IPS-NIHi7 (cell line): ENCODE data around the gene TMEM212.
A peak's percentile ranks its signal among the peaks of the same experiment; 100 is the strongest.

Experiments
- DNase-seq: peaks from one replicate; pipeline ENCODE4 v3.0.0; 2012; ENCODE audit warnings: mixed read lengths; ENCODE audit errors: extremely low spot score

TMEM212 gene

DNA sequence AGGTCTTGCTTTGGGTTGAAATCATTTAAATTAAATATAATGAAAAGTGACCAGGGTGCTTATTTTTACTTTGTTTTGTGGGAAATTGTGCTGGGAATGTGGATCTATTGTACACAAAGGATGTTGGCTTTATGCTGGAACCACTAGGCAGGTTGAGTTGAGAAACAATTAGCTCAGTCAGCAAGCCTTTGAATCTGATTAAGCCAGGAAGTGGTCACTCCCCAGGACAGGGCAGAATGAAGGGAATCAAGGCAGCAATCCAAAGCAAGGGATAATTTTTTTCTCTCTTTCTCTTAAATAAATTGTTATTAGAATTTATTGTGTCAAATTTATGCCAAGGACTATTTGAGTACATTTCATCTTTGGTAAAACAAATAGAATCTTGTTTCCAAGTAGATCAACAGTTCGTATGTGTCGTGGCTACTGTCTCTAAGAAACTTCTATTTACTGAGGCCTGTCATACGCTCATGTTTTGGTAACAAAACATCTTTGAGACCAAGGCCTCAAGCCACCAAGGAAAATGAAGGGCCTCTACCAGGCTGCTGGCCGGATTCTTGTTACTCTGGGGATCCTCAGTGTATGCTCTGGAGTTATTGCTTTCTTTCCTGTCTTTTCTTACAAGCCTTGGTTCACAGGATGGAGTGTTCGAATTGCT lies at the start of gene TMEM212:
TSS of gene TMEM212 (plus strand) at position 486 of the 655 bp plus-strand sequence. CDS start at position 521, 35 bp downstream.
- DNase-seq, result no peak

GRCh38 chr3:171796625-171797264 lies 46.4 kb upstream of the TMEM212 start:
- DNase-seq, result no peak

DNA sequence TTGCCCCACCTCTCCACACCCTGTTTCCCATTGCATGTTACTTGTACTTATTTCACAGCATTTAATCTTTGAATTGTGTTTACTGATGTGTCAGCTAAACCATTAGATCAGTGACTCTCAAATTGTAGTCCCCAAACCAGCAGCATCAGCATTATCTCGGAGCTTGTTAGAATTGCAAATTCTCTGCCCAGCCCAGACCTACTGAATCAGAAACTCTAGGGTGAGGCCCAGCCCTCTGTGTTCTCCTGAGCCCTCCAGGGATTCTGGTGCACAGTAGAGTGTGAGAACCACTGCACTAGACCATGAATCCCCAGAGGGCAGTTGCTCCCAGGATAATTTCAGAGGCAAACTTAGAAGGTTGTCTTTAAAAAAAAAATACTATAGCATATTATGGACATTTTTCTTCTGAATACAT lies 45.9 kb upstream of the TMEM212 start:
- DNase-seq, result no peak

- DNase-seq, result no peak
Observed at GRCh38 chr3:171797873-171798272, 45.3 kb upstream of the TMEM212 start.

- DNase-seq, result no peak
Observed at GRCh38 chr3:171799501-171799900, 43.6 kb upstream of the TMEM212 start.

GRCh38 chr3:171801738-171802589 lies 41.2 kb upstream of the TMEM212 start:
- DNase-seq, result no peak

DNA sequence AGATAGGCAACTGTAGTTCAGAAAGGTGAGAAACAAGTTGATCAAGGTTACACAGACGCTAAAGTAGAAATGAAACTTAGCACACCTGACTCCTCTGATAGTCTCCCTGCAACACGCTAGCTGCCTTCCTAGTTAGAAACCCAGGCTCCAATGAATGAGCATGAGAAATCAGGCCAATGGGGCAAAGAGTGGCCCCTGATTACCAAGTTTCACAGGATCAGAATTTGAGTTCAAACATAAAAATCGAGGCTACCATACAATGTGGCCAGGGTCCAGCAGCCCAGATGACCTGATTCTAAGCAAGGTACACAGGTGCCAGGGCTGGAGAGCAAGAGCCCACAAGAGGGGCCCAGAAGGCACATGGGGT lies 40.6 kb upstream of the TMEM212 start:
- DNase-seq, result no peak

DNA sequence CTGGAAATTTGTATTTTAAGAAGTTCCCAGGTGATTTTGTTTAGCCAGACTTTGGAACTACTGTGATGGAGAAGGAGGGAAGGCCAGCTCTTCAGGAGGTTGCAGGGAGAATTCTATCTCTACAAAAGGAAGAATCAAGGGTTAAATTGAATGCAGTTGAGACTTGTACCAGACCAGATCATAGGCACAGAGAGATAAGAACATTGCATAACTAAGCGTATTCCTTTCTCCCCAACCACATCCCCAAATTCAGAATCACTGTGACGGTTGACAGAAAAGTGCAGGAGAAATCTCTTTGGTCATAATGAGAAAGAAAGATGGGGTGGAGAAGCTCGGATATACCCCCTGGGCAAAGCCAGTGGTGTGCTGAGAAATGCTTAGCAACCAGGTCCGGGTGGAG lies 40.1 kb upstream of the TMEM212 start:
- DNase-seq, result no peak

DNA sequence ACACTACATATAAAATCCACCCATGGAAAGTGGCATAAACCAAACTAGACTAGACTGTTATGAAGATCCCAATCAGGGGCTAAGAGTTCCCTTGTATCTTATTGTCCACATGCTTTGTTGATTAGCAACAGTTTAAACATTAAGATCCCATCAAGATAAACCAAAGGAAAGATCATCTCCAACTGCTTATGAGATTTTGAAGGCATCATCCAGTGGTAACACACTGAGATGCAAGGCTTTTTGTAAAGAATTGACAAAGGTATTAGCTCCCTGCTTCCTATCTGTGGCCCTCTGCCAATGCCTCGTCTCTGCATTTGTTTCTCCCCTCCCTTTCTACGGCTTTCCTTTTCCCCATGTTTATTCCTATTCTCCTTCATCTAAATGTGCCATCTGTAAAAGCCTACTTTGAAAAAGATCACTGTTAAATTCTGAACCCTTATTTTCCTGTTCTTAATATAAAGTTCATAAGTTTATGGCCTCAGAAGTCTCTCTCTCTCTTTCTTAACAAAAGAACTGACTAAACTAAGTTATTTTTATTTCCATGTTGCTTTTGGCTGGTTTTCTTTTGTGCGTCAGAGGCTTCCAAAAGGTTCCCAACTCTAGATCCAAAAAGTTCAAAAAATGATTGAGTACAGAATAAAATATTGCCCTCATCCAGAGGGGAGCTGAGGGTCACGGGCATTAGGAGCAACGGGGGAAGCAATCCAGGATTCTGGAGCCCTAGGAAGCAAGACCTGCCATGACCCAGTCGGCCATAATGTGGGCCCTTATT lies 38.3 kb upstream of the TMEM212 start:
- no peak for DNase-seq

GRCh38 chr3:171805687-171806086 lies 37.5 kb upstream of the TMEM212 start:
- no peak for DNase-seq

GRCh38 chr3:171806200-171807128 lies 36.7 kb upstream of the TMEM212 start:
- no peak for DNase-seq

DNA sequence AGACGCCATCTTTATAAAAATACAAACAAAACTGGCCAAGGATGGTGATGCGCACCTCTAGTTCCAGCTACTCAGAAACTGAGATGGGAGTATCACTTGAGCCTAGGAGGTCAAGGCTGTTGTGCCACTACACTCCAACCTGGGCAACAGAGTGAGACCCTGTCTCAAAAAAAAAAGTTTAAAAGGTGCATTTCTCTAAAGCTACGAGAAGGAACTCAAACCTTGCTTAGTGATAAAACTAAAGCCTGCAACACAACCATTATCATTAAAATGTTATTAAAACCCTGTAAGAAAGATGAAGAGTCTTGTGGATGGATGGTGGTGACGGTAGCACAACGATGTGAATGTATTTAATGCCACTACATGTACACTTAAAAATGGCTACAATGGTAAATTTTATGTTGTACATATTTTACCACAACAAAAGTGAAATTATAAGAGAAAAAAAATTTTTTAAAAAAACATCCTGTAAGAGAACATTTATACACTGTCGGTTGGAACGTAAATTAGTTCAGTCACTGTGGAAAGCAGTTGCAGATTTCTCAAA lies 35.9 kb upstream of the TMEM212 start:
- no peak for DNase-seq

- DNase-seq, result no peak
Observed at GRCh38 chr3:171807806-171808205, 35.3 kb upstream of the TMEM212 start.

DNA sequence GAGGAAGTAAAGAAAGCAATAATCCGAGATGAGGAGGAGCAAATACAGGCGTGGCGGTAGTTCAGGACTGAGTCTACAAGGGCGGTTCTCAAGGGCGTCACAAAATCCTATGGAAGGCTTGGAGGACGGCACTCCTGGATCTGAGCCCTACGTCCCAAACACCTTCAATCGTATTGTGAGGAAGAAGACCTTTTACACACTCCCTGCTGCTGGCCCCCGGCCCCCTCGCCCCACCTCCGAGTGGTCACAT lies 33.6 kb upstream of the TMEM212 start:
- DNase-seq, result no peak

GRCh38 chr3:171809861-171810628 lies 33.1 kb upstream of the TMEM212 start, which contains the start of gene PLD1:
Gene PLD1 (minus strand): TSS chr3:171810483. CDS start chr3:171738051, 72,432 bp downstream.
- peak; percentile 77 for DNase-seq

DNA sequence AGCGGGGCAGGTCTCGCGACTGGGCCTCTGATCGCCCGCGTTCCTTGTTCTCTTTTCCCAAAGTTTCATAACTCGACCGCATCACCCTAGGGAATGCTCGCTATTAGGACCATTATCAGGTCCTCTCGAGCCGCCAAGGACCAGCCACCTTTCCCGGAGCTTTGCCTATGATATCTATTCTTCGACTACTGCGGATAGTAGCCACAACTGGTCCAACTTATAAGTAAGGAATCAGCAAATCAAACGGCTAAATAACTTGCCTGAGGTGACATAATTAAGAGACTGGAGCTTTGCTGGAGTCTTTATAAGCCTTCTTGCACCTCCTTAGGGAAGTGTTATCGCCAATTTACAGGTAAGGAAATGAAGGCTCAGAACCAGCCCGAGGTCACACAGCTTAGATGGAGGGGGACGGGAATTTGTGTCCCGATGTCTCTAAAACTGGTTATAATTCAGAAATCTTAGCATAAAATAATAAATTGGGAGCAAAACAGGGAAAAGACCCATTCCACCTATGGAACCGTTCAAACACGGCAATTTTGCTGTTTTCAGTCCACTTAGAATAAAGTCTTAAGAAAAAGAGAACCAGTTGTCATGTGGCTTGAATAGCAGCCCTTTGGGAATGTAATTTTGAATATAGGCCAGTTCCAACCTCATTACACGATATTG lies 32.4 kb upstream of the TMEM212 start:
- no peak for DNase-seq

DNA sequence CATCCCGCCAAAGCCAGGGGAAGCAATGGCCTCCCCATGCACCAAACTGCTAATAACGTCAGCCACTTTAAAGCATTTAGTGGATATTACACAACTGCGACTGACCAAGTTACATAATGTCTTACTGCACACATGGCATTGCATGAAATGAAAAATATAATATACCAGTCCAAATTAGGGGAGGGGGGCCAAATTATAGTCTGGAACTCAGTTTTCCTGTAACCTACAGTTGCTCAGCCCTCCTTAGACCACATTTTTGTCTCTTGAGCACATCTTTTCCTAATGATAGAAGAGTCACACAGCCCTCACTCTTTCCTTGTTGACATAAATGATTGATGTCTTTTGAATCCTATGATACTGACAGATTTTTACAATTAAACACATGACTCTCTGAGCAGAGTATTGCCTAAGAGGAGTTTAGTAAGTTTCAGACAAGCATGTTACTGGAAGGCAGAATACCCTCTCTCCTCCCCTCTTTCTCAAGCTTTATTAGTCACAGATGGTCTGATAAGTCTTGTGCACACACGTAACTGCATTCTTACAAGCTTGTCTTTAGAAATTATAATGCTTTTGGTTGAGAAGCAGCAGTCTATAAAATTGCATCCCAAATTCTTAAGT lies 31.7 kb upstream of the TMEM212 start:
- no peak for DNase-seq

- DNase-seq, result no peak
Observed at GRCh38 chr3:171811913-171812335, 31.2 kb upstream of the TMEM212 start.

DNA sequence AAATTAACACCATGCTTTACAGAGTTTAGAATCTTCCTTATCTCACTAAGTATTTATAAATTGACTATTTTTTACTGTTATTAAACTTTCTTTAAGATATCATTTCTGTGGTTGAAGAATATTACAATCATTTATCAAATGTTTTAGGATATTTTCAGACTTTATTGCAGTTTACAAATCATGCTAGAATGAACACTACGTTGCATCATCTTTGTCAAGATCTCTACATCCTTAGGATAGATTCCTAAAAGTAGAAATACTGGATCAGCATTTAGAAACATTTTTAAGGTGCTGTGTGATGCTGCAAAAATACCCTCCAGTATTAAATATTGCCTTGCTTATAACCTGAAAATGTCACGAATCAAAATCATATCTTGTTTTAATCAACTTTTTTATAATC lies 30.3 kb upstream of the TMEM212 start:
- no peak for DNase-seq
